HuH-7.5 (cell line): ENCODE results near the gene DISC1.
A peak's percentile ranks its signal among the peaks of the same experiment; 100 is the strongest.
"Not testable (repeated sequence)": the region's sequence is repeated elsewhere in the genome, so short reads cannot be mapped to it uniquely, and the experiment has no call there.

ENCODE experiments used
- DNase-seq: peaks from one replicate; pipeline ENCODE4 v3.0.0; 2011; ENCODE audit warnings: low spot score

DISC1 gene

GRCh38 chr1:231701306-231701705, 74.7 kb downstream of the DISC1 start:
- DNase-seq, result no peak

GRCh38 chr1:231702331-231702730, 75.7 kb downstream of the DISC1 start:
- no peak for DNase-seq

- no peak for DNase-seq
Observed at GRCh38 chr1:231702804-231703203, 76.2 kb downstream of the DISC1 start.

GRCh38 chr1:231705806-231706760, 79.5 kb downstream of the DISC1 start:
- DNase-seq, result no peak

- no peak for DNase-seq
Observed at GRCh38 chr1:231706934-231707333, 80.3 kb downstream of the DISC1 start.

GRCh38 chr1:231707407-231707806, 80.8 kb downstream of the DISC1 start:
- DNase-seq, result no peak

GRCh38 chr1:231708394-231708793, 81.8 kb downstream of the DISC1 start:
- DNase-seq, result no peak

- DNase-seq, result no peak
Observed at GRCh38 chr1:231714440-231714839, 87.8 kb downstream of the DISC1 start.

- no peak for DNase-seq
Observed at GRCh38 chr1:231715816-231716722, 89.5 kb downstream of the DISC1 start.

- no peak for DNase-seq
Observed at GRCh38 chr1:231716879-231717278, 90.3 kb downstream of the DISC1 start.

- no peak for DNase-seq
Observed at GRCh38 chr1:231719485-231720183, 93.0 kb downstream of the DISC1 start.

GRCh38 chr1:231720652-231721325, 94.2 kb downstream of the DISC1 start:
- no peak for DNase-seq

GRCh38 chr1:231721436-231721835, 94.8 kb downstream of the DISC1 start:
- no peak for DNase-seq

GRCh38 chr1:231722356-231722755, 95.8 kb downstream of the DISC1 start:
- no peak for DNase-seq

- DNase-seq, result no peak
Observed at GRCh38 chr1:231723146-231723545, 96.6 kb downstream of the DISC1 start.

GRCh38 chr1:231724041-231724440, 97.5 kb downstream of the DISC1 start:
- DNase-seq, result no peak

- peak; percentile 21 for DNase-seq
Observed at GRCh38 chr1:231724876-231725647, 98.5 kb downstream of the DISC1 start.

- DNase-seq, result no peak
Observed at GRCh38 chr1:231727171-231727570, 100.6 kb downstream of the DISC1 start.

- DNase-seq, result not testable (repeated sequence)
Observed at GRCh38 chr1:231728987-231729386, 102.4 kb downstream of the DISC1 start.

GRCh38 chr1:231729544-231729943, 103.0 kb downstream of the DISC1 start:
- no peak for DNase-seq

- DNase-seq, result no peak
Observed at GRCh38 chr1:231731268-231731667, 104.7 kb downstream of the DISC1 start.
